ENCODE measurements around the gene PI4KA.

Gene PI4KA

DNA sequence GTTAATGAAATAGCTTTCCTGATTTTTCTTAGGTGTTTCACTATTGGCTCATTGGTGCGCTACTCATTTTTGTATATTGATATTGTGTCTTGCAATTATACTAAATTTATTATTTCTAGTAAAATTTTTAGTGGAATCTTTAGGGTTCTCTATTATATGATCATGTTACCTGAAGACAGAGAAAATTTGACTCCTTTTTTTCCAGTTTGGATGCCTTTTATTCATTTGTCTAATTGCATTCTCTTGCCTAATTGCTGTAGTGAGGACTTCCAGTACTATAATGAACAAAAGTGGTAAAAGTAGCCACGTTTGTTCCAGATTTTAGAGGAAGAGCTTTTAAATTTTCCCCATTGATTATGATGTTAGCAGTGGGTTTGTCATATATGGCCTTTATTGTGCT, 198.7 kb downstream of the PI4KA start:
- no peak for DNase-seq

DNA sequence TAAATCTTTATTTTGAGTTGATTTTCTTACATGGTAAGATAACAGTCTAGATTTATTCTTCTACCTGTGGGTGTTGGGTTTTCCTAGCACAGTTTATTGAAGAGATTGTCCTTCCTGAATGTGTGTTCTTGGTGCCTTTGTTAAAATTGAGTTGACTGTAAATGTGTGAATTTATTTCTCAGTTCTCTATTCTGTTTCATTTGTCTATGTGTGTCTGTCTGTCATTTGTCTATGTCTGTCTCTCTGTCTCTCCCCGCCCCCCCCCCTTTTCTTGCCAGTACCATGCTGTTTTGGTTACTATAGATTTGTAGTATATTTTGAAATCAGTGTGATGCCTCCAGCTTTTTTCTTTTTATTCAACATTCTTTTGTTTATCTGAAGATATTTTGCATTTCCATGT, 199.4 kb downstream of the PI4KA start:
- DNase-seq: no peak

DNA sequence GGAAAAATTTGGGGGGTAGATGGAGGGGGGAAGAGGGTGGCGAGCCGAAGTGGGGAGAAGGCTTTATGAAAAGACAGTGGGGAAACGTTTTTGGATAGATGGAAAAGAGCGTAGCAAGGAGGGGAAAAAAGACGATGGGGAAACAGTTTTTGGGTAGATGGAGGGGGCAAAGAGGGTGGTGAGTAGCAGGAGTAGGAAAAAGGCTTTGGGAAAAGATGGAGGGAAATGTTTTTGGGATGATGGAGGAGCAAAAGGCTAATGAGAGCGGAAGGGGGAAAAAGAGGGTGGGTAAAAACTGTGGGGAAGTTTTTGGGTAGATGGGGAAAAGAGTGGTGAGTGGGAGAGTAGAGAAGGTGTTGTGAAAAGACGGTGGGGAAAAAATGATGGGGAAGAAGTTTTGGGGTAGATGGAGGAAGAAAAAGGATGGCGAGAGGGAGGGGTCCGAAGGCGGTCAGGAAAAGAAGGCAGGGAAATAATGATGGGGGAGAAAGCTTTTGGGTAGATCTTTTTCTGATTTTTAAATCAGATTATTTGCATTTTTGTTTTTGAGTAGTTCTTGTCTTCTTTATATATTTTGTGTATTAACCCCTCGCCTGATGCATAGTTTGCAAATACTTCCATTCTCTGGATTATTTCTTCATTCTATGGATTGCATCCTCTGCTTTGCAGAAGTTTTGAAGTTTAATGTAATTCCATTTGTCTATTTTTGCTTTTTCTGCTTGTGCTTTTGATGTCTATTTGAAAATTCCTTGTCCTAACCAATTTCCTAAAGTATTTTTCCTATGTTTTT, 200.0 kb downstream of the PI4KA start:
- DNase-seq: no peak

DNA sequence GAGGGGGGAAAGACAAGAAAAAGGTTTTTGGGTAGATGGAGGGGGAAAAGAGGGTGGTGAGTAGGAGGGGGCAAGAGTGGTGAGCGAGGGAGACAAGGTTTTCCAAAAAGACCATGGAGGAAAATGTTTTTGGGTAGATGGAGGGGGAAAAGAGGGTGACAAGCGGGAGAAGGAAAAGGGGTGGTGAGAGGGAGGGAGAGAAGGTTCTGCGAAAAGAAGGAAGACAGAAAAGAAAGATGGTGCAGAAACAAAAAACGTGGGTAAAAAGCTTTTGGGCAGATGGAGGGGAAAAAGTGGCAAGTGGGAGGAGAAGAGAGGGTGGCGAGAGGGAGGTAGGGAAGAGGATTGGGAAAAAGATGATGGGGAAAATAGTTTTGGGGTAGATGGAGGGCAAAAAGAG, 200.6 kb downstream of the PI4KA start:
- no peak for DNase-seq

All from activated effector memory CD4-positive, alpha-beta T cell treated with Interleukin-2 at 50 U/mL for 16 hours (primary cell).